ENCODE data around the gene TRAFD1. TPM values are rescaled to one million over a fixed set of nuclear protein-coding genes. Genes with fewer than 3 reads are reported as not detected.

TRAFD1 gene
- total and polyA plus RNA-seq, 2 experiments from 2014 or later, result 17.4 to 30.4 TPM

DNA sequence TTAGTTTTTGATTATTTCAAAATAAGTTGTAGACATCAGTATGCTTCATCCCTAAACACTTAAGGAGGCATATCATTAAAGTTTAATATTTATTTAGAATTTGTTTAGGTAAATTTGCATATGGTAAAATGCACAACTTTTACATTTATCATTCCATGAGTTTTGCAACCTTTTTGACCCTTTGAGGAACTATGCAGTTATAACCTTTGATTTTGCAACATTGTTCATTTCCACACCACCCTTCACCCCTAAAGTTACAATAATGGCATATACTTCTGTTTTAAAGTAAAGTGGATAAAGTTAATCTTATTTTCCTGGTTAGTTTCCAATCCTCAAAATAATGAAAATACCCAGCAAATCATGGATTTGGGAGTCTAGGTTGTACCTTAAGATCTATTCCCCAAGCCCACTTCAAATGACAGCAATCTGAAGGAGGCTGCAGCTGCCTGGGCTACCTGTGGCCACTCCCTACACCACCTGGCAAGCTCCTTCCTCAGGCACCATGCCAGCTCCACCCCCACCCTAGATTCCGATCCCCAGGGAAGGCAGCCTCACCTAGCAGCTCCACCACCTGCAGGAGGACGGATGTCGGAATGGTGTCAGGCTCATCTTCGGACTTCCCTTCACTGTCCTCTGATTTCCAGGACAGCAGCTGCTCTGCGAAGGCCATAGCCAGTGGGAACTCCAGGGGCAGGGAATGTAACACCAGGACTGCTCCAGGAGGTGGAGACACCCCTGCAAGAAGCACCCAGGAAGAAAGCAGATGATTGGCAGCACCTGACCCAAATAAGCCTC, 65.1 kb downstream of the TRAFD1 start:
- DNase-seq (ENCODE audit: low spot score) (no peak), ATAC-seq (peak; percentile 46)
- peaks cover 2% of the 10 kb centered on the region for H3K27me3 Mint-ChIP-seq (ENCODE audit: insufficient read depth, low read depth, poor library complexity)
- no peak overlapping the region for H3K27ac ChIP-seq (ENCODE audit: low read depth)
- no peaks in the 10 kb centered on the region for H3K27me3 ChIP-seq (ENCODE audit: insufficient read depth)
- H2AFZ ChIP-seq, result no peak overlapping the region
- no peak overlapping the region for H3K4me3 Mint-ChIP-seq
- peaks cover 34% of the 10 kb centered on the region for H3K36me3 Mint-ChIP-seq (ENCODE audit: low read depth)
- H3K9me3 Mint-ChIP-seq, result no peaks in the 10 kb centered on the region
- no peaks in the 10 kb centered on the region for H3K79me2 ChIP-seq (replicated peaks; ENCODE audit: insufficient read depth)
- no peak overlapping the region for H3K4me2 ChIP-seq
- H3K36me3 ChIP-seq (ENCODE audit: insufficient read depth), result peaks cover 10% of the 10 kb centered on the region; the same call in 1 of the 2 replicates
- no peaks in the 10 kb centered on the region for H3F3A ChIP-seq (replicated peaks; ENCODE audit: low read depth)
- peak overlapping the region; percentile 60; the same call in 1 of the 2 replicates for H3K27ac Mint-ChIP-seq
- H3K4me1 Mint-ChIP-seq, result peaks cover 5% of the 10 kb centered on the region; the same call in 2 of the 3 replicates
- no peaks in the 10 kb centered on the region for H3K4me1 ChIP-seq (ENCODE audit: insufficient read depth)
- H3K9me2 ChIP-seq (ENCODE audit: insufficient read depth), result no peaks in the 10 kb centered on the region
- H4K20me1 ChIP-seq (replicated peaks; ENCODE audit: insufficient read depth), result 0 out of 2 replicates have a peak, but pooled peaks cover 4% of the 10 kb centered on the region
- no peak overlapping the region for H3K4me3 ChIP-seq
- TF ChIP-seq NANOG (IDR thresholded peaks at IDR 0.05; ENCODE audit: borderline replicate concordance) (no peak), EZH2 (IDR thresholded peaks at IDR 0.05; ENCODE audit: low read depth, unreplicated experiment) (no peak), JUNB (IDR thresholded peaks at IDR 0.05; ENCODE audit: unreplicated experiment) (no peak), CREB1 (CRISPR knock-in tag; IDR thresholded peaks at IDR 0.05; ENCODE audit: low read depth) (no peak), EZH2phosphoT487 (IDR thresholded peaks at IDR 0.05; ENCODE audit: unreplicated experiment) (no peak), ZNF331 (CRISPR knock-in tag; IDR thresholded peaks at IDR 0.05; ENCODE audit: low read depth) (no peak), POLR2AphosphoS5 (IDR thresholded peaks at IDR 0.05; ENCODE audit: low read depth) (no peak), CTCF (conservative IDR thresholded peaks at IDR 0.05; ENCODE audit: low read depth in 2 of 2) (no peak), ZNF114 (CRISPR knock-in tag; IDR thresholded peaks at IDR 0.05) (no peak), STAT1 (IDR thresholded peaks at IDR 0.05; ENCODE audit: unreplicated experiment) (no peak), ETS1 (IDR thresholded peaks at IDR 0.05) (no peak)
- TF ChIP-seq, protein P1, sequence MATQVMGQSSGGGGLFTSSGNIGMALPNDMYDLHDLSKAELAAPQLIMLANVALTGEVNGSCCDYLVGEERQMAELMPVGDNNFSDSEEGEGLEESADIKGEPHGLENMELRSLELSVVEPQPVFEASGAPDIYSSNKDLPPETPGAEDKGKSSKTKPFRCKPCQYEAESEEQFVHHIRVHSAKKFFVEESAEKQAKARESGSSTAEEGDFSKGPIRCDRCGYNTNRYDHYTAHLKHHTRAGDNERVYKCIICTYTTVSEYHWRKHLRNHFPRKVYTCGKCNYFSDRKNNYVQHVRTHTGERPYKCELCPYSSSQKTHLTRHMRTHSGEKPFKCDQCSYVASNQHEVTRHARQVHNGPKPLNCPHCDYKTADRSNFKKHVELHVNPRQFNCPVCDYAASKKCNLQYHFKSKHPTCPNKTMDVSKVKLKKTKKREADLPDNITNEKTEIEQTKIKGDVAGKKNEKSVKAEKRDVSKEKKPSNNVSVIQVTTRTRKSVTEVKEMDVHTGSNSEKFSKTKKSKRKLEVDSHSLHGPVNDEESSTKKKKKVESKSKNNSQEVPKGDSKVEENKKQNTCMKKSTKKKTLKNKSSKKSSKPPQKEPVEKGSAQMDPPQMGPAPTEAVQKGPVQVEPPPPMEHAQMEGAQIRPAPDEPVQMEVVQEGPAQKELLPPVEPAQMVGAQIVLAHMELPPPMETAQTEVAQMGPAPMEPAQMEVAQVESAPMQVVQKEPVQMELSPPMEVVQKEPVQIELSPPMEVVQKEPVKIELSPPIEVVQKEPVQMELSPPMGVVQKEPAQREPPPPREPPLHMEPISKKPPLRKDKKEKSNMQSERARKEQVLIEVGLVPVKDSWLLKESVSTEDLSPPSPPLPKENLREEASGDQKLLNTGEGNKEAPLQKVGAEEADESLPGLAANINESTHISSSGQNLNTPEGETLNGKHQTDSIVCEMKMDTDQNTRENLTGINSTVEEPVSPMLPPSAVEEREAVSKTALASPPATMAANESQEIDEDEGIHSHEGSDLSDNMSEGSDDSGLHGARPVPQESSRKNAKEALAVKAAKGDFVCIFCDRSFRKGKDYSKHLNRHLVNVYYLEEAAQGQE (IDR thresholded peaks at IDR 0.05; ENCODE audit: unreplicated experiment), result no peak
- TF ChIP-seq, protein P2, sequence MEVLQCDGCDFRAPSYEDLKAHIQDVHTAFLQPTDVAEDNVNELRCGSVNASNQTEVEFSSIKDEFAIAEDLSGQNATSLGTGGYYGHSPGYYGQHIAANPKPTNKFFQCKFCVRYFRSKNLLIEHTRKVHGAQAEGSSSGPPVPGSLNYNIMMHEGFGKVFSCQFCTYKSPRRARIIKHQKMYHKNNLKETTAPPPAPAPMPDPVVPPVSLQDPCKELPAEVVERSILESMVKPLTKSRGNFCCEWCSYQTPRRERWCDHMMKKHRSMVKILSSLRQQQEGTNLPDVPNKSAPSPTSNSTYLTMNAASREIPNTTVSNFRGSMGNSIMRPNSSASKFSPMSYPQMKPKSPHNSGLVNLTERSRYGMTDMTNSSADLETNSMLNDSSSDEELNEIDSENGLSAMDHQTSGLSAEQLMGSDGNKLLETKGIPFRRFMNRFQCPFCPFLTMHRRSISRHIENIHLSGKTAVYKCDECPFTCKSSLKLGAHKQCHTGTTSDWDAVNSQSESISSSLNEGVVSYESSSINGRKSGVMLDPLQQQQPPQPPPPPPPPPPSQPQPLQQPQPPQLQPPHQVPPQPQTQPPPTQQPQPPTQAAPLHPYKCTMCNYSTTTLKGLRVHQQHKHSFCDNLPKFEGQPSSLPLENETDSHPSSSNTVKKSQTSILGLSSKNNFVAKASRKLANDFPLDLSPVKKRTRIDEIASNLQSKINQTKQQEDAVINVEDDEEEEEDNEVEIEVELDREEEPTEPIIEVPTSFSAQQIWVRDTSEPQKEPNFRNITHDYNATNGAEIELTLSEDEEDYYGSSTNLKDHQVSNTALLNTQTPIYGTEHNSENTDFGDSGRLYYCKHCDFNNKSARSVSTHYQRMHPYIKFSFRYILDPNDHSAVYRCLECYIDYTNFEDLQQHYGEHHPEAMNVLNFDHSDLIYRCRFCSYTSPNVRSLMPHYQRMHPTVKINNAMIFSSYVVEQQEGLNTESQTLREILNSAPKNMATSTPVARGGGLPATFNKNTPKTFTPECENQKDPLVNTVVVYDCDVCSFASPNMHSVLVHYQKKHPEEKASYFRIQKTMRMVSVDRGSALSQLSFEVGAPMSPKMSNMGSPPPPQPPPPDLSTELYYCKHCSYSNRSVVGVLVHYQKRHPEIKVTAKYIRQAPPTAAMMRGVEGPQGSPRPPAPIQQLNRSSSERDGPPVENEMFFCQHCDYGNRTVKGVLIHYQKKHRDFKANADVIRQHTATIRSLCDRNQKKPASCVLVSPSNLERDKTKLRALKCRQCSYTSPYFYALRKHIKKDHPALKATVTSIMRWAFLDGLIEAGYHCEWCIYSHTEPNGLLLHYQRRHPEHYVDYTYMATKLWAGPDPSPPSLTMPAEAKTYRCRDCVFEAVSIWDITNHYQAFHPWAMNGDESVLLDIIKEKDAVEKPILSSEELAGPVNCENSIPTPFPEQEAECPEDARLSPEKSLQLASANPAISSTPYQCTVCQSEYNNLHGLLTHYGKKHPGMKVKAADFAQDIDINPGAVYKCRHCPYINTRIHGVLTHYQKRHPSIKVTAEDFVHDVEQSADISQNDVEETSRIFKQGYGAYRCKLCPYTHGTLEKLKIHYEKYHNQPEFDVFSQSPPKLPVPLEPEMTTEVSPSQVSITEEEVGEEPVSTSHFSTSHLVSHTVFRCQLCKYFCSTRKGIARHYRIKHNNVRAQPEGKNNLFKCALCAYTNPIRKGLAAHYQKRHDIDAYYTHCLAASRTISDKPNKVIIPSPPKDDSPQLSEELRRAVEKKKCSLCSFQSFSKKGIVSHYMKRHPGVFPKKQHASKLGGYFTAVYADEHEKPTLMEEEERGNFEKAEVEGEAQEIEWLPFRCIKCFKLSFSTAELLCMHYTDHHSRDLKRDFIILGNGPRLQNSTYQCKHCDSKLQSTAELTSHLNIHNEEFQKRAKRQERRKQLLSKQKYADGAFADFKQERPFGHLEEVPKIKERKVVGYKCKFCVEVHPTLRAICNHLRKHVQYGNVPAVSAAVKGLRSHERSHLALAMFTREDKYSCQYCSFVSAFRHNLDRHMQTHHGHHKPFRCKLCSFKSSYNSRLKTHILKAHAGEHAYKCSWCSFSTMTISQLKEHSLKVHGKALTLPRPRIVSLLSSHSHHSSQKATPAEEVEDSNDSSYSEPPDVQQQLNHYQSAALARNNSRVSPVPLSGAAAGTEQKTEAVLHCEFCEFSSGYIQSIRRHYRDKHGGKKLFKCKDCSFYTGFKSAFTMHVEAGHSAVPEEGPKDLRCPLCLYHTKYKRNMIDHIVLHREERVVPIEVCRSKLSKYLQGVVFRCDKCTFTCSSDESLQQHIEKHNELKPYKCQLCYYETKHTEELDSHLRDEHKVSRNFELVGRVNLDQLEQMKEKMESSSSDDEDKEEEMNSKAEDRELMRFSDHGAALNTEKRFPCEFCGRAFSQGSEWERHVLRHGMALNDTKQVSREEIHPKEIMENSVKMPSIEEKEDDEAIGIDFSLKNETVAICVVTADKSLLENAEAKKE (CRISPR knock-in tag; IDR thresholded peaks at IDR 0.05), result no peak
